GM23338 (cell line): Measurements from ENCODE around the gene PAX9. TPM values are rescaled to one million over a fixed set of nuclear protein-coding genes. Genes with fewer than 3 reads are reported as not detected.

Source experiments
- ATAC-seq: fragments of 200-7000 bp; cut with Tn5 transposase; 3 replicates; pipeline ENCODE4 v1.9.1; 2020
- DNase-seq: peaks from one replicate; pipeline ENCODE4 v3.0.0-alpha.2; 2015; ENCODE audit warnings: low spot score
- H2AFZ ChIP-seq: fragments of 200-600 bp; sonication (generic); 2 replicates; pipeline ENCODE4 v1.8.0; 2016; ENCODE audit warnings: antibody characterized with exemption, mild to moderate bottlenecking, moderate library complexity
- H3F3A ChIP-seq: fragments of 200-600 bp; sonication (generic); replicated peaks from 2 replicates; pipeline ENCODE4 v1.8.0; 2017; ENCODE audit warnings: antibody characterized with exemption, mixed run types, low read depth
- H3K27ac ChIP-seq: fragments of 200-600 bp; sonication (generic); 2 replicates; pipeline ENCODE4 v1.6.1; 2016; ENCODE audit warnings: low read depth
- H3K27me3 ChIP-seq: fragments of 200-600 bp; sonication (generic); 2 replicates; pipeline ENCODE4 v1.8.0; 2016; ENCODE audit warnings: mild to moderate bottlenecking, mixed run types, moderate library complexity; ENCODE audit not compliant: insufficient read depth
- H3K36me3 ChIP-seq: fragments of 200-600 bp; sonication (generic); 2 replicates; pipeline ENCODE4 v1.8.0; 2016; ENCODE audit warnings: mild to moderate bottlenecking; ENCODE audit not compliant: insufficient read depth
- H3K4me1 ChIP-seq: fragments of 200-600 bp; sonication (generic); 2 replicates; pipeline ENCODE4 v1.8.0; 2016; ENCODE audit warnings: mild to moderate bottlenecking, moderate library complexity; ENCODE audit not compliant: insufficient read depth
- H3K4me2 ChIP-seq: fragments of 200-600 bp; sonication (generic); 2 replicates; pipeline ENCODE4 v1.7.1; 2017; ENCODE audit warnings: mixed run types
- H3K4me3 ChIP-seq: fragments of 200-600 bp; sonication (generic); 2 replicates; pipeline ENCODE4 v1.6.1; 2016; ENCODE audit warnings: mixed run types
- H3K79me2 ChIP-seq: fragments of 200-600 bp; sonication (generic); replicated peaks from 2 replicates; pipeline ENCODE4 v1.8.0; 2017; ENCODE audit warnings: mild to moderate bottlenecking; ENCODE audit not compliant: insufficient read depth
- H3K9me2 ChIP-seq: fragments of 200-600 bp; sonication (generic); 2 replicates; pipeline ENCODE4 v1.8.0; 2017; ENCODE audit not compliant: insufficient read depth
- H4K20me1 ChIP-seq: fragments of 200-600 bp; sonication (generic); replicated peaks from 2 replicates; pipeline ENCODE4 v1.8.0; 2017; ENCODE audit warnings: mild to moderate bottlenecking; ENCODE audit not compliant: insufficient read depth
- H3K27ac Mint-ChIP-seq: 2 replicates; pipeline ENCODE4 v1.8.0; 2020; ENCODE audit warnings: inconsistent platforms, mild to moderate bottlenecking, moderate library complexity, mixed read lengths
- H3K27me3 Mint-ChIP-seq: 3 replicates; pipeline ENCODE4 v1.8.0; 2022; ENCODE audit warnings: low read depth, mild to moderate bottlenecking, moderate library complexity, mixed read lengths, inconsistent platforms; ENCODE audit not compliant: insufficient read depth, poor library complexity
- H3K36me3 Mint-ChIP-seq: 3 replicates; pipeline ENCODE4 v1.8.0; 2021; ENCODE audit warnings: low read depth, mild to moderate bottlenecking, inconsistent platforms, moderate library complexity, mixed read lengths
- H3K4me1 Mint-ChIP-seq: 3 replicates; pipeline ENCODE4 v1.8.0; 2020; ENCODE audit warnings: mild to moderate bottlenecking, inconsistent platforms, mixed read lengths
- H3K4me3 Mint-ChIP-seq: 3 replicates; pipeline ENCODE4 v1.8.0; 2021; ENCODE audit warnings: moderate library complexity, mild to moderate bottlenecking, inconsistent platforms, mixed read lengths
- H3K9me3 Mint-ChIP-seq: 3 replicates; pipeline ENCODE4 v1.8.0; 2020; ENCODE audit warnings: moderate library complexity, mild to moderate bottlenecking, inconsistent platforms, mixed read lengths
- CREB1 ChIP-seq: fragments of 250-450 bp; sonication (Bioruptor Pico); IDR thresholded peaks from 2 replicates; pipeline ENCODE4 v1.5.0; 2020; ENCODE audit warnings: low read depth, mild to moderate bottlenecking, moderate library complexity
- CTCF ChIP-seq, 2 experiments: fragments of 200-600 bp in 1 of 2; sonication (generic) in 1 of 2; conservative IDR thresholded peaks; 2 replicates each; pipeline versions ENCODE4 v1.5.1 to v1.6.1; 2016 to 2017; ENCODE audit warnings: antibody characterized with exemption in 2 of 2, low read depth in 2 of 2, mild to moderate bottlenecking in 2 of 2, moderate library complexity in 1 of 2
- EZH2 ChIP-seq: fragments of 200-600 bp; sonication (generic); IDR thresholded peaks from one replicate; pipeline ENCODE4 v1.8.0; 2017; ENCODE audit warnings: antibody characterized with exemption, mild to moderate bottlenecking, low read depth; ENCODE audit not compliant: unreplicated experiment
- EZH2phosphoT487 ChIP-seq: fragments of 200-600 bp; sonication (generic); IDR thresholded peaks from one replicate; pipeline ENCODE4 v1.8.1; 2018; ENCODE audit warnings: antibody characterized with exemption; ENCODE audit not compliant: unreplicated experiment
- NANOG ChIP-seq: IDR thresholded peaks from 2 replicates; pipeline ENCODE4 v1.6.1; 2016; ENCODE audit warnings: antibody characterized with exemption, borderline replicate concordance
- STAT1 ChIP-seq: IDR thresholded peaks from one replicate; pipeline ENCODE4 v1.6.1; 2016; ENCODE audit warnings: antibody characterized with exemption; ENCODE audit not compliant: unreplicated experiment
- ZNF114 ChIP-seq: fragments of 250-450 bp; sonication (Bioruptor Pico); IDR thresholded peaks from 2 replicates; pipeline ENCODE4 v1.5.0; 2020; ENCODE audit warnings: mild to moderate bottlenecking, moderate library complexity
- ZNF331 ChIP-seq: fragments of 250-450 bp; sonication (Bioruptor Pico); IDR thresholded peaks from 2 replicates; pipeline ENCODE4 v1.5.0; 2020; ENCODE audit warnings: low read depth, mild to moderate bottlenecking, moderate library complexity
- polyA plus RNA-seq: library from polyadenylated mRNA; unstranded; fragments of >200 nt; fragmentation: Nextera tagmentation; extraction: Ambion mirVana; gene quantifications from 2 replicates; pipeline ENCODE4 v1.2.1, GENCODE V29; 2016
- total RNA-seq: library from RNA; depleted of rRNA; stranded (reverse); fragments of >200 nt; shearing (Covaris generic); gene quantifications from 2 replicates; pipeline ENCODE4 v1.2.3, GENCODE V29; 2014
- TF ChIP-seq, protein P1 (sequence below): IDR thresholded peaks from 2 replicates; pipeline ENCODE4 v1.6.1; 2016; ENCODE audit warnings: antibody characterized with exemption
- TF ChIP-seq, protein P2 (sequence below): IDR thresholded peaks from one replicate; pipeline ENCODE4 v1.6.1; 2018; ENCODE audit warnings: antibody characterized with exemption; ENCODE audit not compliant: unreplicated experiment

PAX9 gene
- total and polyA plus RNA-seq, 2 experiments from 2014 or later = 0.74 TPM; not detected in 1

GRCh38 chr14:36667679-36668078 lies 6.0 kb downstream of the PAX9 start:
- H3K4me2 ChIP-seq = peak overlapping the region; percentile 84; the same call in 1 of the 2 replicates
- Mint-ChIP-seq H3K4me3 (peak overlapping the region; percentile 29; the same call in 2 of the 3 replicates), H3K36me3 (no peaks in the 10 kb centered on the region), H3K27ac (no peak overlapping the region), H3K4me1 (peaks cover 23% of the 10 kb centered on the region), H3K9me3 (no peaks in the 10 kb centered on the region; the same call in 2 of the 3 replicates), H3K27me3 (peaks cover 57% of the 10 kb centered on the region)
- H3K9me2 ChIP-seq = no peaks in the 10 kb centered on the region
- ATAC-seq (no peak), DNase-seq (no peak)
- peaks cover 16% of the 10 kb centered on the region for H4K20me1 ChIP-seq
- H3K27me3 ChIP-seq = peaks cover 93% of the 10 kb centered on the region
- H3K36me3 ChIP-seq = no peaks in the 10 kb centered on the region
- peaks cover 13% of the 10 kb centered on the region for H3F3A ChIP-seq
- no peak overlapping the region for H2AFZ ChIP-seq
- no peak overlapping the region for H3K4me3 ChIP-seq
- TF ChIP-seq EZH2 = peak; percentile 61
- no peak for TF ChIP-seq EZH2phosphoT487
- no peaks in the 10 kb centered on the region for H3K79me2 ChIP-seq
- no peak overlapping the region for H3K27ac ChIP-seq
- peaks cover 29% of the 10 kb centered on the region for H3K4me1 ChIP-seq

GRCh38 chr14:36671149-36671548 lies 9.5 kb downstream of the PAX9 start:
- Mint-ChIP-seq H3K27ac (no peak overlapping the region), H3K4me3 (no peak overlapping the region), H3K36me3 (no peaks in the 10 kb centered on the region), H3K27me3 (peaks cover 24% of the 10 kb centered on the region), H3K9me3 (no peaks in the 10 kb centered on the region), H3K4me1 (peaks cover 13% of the 10 kb centered on the region; the same call in 2 of the 3 replicates)
- ATAC-seq (no peak), DNase-seq (no peak)
- Histone ChIP-seq H3K4me1 (peaks cover 17% of the 10 kb centered on the region), H3K4me3 (no peak overlapping the region), H3K27me3 (peaks cover 59% of the 10 kb centered on the region), H3K36me3 (no peaks in the 10 kb centered on the region), H2AFZ (no peak overlapping the region), H3K9me2 (no peaks in the 10 kb centered on the region), H3F3A (no peaks in the 10 kb centered on the region; the same call in none of the 2 replicates), H3K4me2 (no peak overlapping the region), H3K27ac (no peak overlapping the region), H3K79me2 (no peaks in the 10 kb centered on the region), H4K20me1 (peaks cover 9% of the 10 kb centered on the region; the same call in 1 of the 2 replicates)
- TF ChIP-seq, protein P1, sequence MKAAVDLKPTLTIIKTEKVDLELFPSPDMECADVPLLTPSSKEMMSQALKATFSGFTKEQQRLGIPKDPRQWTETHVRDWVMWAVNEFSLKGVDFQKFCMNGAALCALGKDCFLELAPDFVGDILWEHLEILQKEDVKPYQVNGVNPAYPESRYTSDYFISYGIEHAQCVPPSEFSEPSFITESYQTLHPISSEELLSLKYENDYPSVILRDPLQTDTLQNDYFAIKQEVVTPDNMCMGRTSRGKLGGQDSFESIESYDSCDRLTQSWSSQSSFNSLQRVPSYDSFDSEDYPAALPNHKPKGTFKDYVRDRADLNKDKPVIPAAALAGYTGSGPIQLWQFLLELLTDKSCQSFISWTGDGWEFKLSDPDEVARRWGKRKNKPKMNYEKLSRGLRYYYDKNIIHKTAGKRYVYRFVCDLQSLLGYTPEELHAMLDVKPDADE = no peak

DNA sequence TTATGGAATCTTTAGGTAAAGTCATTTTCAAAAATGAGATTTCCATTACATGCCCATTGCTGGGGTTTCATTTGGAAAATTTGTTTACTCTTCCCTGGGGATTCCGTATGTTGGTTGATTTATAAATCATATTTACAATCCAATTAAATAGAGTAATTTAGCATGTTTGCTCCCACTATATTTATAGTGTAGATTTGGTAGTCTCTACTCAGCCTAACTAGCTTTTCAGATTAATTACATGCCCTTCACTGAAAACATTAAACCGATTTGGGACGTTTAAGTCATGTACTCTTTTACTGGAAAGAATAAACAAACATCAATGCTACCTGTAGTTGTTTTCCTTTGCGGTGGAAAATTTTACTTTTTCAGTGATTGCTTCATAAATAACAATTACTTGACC lies 10.4 kb downstream of the PAX9 start:
- H3K36me3 ChIP-seq = no peaks in the 10 kb centered on the region
- H3F3A ChIP-seq = no peaks in the 10 kb centered on the region; the same call in 1 of the 2 replicates
- ATAC-seq (no peak), DNase-seq (no peak)
- H3K27me3 ChIP-seq = peaks cover 49% of the 10 kb centered on the region
- H3K79me2 ChIP-seq = no peaks in the 10 kb centered on the region
- Mint-ChIP-seq H3K4me1 (peaks cover 19% of the 10 kb centered on the region), H3K36me3 (no peaks in the 10 kb centered on the region), H3K27ac (no peak overlapping the region), H3K27me3 (peaks cover 20% of the 10 kb centered on the region), H3K4me3 (no peak overlapping the region), H3K9me3 (no peaks in the 10 kb centered on the region)
- H3K4me1 ChIP-seq = peaks cover 23% of the 10 kb centered on the region
- no peak overlapping the region for H3K27ac ChIP-seq
- peaks cover 9% of the 10 kb centered on the region; the same call in 1 of the 2 replicates for H4K20me1 ChIP-seq
- H3K4me3 ChIP-seq = no peak overlapping the region
- no peaks in the 10 kb centered on the region for H3K9me2 ChIP-seq
- no peak overlapping the region for H3K4me2 ChIP-seq
- no peak overlapping the region for H2AFZ ChIP-seq
- TF ChIP-seq, protein P2, sequence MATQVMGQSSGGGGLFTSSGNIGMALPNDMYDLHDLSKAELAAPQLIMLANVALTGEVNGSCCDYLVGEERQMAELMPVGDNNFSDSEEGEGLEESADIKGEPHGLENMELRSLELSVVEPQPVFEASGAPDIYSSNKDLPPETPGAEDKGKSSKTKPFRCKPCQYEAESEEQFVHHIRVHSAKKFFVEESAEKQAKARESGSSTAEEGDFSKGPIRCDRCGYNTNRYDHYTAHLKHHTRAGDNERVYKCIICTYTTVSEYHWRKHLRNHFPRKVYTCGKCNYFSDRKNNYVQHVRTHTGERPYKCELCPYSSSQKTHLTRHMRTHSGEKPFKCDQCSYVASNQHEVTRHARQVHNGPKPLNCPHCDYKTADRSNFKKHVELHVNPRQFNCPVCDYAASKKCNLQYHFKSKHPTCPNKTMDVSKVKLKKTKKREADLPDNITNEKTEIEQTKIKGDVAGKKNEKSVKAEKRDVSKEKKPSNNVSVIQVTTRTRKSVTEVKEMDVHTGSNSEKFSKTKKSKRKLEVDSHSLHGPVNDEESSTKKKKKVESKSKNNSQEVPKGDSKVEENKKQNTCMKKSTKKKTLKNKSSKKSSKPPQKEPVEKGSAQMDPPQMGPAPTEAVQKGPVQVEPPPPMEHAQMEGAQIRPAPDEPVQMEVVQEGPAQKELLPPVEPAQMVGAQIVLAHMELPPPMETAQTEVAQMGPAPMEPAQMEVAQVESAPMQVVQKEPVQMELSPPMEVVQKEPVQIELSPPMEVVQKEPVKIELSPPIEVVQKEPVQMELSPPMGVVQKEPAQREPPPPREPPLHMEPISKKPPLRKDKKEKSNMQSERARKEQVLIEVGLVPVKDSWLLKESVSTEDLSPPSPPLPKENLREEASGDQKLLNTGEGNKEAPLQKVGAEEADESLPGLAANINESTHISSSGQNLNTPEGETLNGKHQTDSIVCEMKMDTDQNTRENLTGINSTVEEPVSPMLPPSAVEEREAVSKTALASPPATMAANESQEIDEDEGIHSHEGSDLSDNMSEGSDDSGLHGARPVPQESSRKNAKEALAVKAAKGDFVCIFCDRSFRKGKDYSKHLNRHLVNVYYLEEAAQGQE = no peak
- TF ChIP-seq ZNF331 (CRISPR knock-in tag) (no peak), ZNF114 (no peak), NANOG (no peak), CTCF (conservative IDR thresholded peaks at IDR 0.05; ENCODE audit: low read depth in 2 of 2) (no peak), EZH2phosphoT487 (no peak), STAT1 (no peak), CREB1 (no peak)
